ENCODE measurements around the gene OR9I1. TPM values are rescaled to one million over a fixed set of nuclear protein-coding genes. Genes with fewer than 3 reads are reported as not detected.

Gene OR9I1
- polyA plus RNA-seq, 1 of the 3 experiments (the other 2 are of a cell fraction), result not detected

DNA sequence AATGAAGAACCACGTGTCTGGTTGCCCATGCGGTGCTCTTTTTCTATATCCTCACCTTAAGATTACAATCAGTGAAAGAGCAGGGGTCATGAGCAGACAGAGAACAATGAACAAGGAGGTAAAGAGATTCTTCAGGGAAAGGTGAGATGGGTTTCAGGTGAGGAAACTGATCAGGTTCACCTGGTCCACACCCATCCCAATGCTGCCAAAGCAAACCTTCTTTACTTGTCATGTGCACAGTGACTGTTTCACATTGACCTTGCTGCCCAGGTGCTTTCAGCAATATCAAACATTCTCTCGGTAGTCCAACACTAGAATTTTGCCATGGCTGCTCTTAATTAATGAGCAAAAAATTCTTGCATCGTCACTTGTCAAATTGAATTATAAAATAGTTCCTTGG, 39.1 kb upstream of the OR9I1 start:
- Histone ChIP-seq H2AFZ (ENCODE audit: low read depth) (no peak overlapping the region), H3F3A (replicated peaks; ENCODE audit: insufficient read depth) (no peaks in the 10 kb centered on the region), H3K4me1 (ENCODE audit: control insufficient read depth in 1 of 2, insufficient read depth in 2 of 2, low read depth in 1 of 2, low read length in 1 of 2) (no peaks in the 10 kb centered on the region), H4K20me1 (ENCODE audit: insufficient read depth) (no peaks in the 10 kb centered on the region), H3K27ac (ENCODE audit: low read depth in 2 of 2, low read length in 1 of 2) (no peak overlapping the region), H3K9me2 (no peaks in the 10 kb centered on the region), H3K4me3 (ENCODE audit: low read depth in 2 of 2, low read length in 1 of 2) (no peak overlapping the region), H3K4me2 (no peak overlapping the region), H3K9ac (no peak overlapping the region), H3K27me3 (ENCODE audit: insufficient read depth) (peaks cover 9% of the 10 kb centered on the region), H3K79me2 (ENCODE audit: insufficient read depth) (no peaks in the 10 kb centered on the region), H3K36me3 (replicated peaks in 1 of 2; ENCODE audit: control insufficient read depth in 1 of 2, insufficient read depth in 2 of 2, low read length in 1 of 2) (no peaks in the 10 kb centered on the region), H3K9me3 (no peaks in the 10 kb centered on the region)
- WGBS (ENCODE audit: low lambda C conversion rate), result 3% methylated on average over 4 of the region's 4 CpGs
- CTCF ChIA-PET, result no interaction called here
- TF ChIP-seq NRF1 (IDR thresholded peaks at IDR 0.05; ENCODE audit: low read depth, low read length) (no peak), NFIC (IDR thresholded peaks at IDR 0.05; ENCODE audit: borderline replicate concordance) (no peak)
- DNase-seq, result no peak
- POLR2A ChIA-PET, result no interaction called here

DNA sequence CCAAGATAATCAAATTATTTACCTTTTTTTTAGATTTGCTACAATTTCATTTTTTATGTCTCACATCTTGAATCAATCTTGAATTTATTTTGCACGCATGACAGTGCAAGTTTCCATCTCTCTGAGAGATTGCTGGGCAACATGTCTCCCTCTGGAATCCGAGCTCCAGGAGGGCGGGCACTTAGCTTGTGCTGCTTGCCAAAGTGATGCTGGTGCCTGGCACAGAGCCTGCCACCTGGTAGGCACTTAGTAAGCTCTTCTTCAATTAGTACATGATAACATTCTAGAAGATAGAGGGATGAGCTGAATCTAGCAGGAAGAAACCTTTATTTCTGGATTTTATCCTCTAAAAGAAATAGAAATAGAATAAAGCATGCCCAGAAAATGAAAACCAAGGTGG, 27.5 kb upstream of the OR9I1 start:
- no peaks in the 10 kb centered on the region for H4K20me1 ChIP-seq (ENCODE audit: insufficient read depth)
- WGBS (ENCODE audit: low lambda C conversion rate), result 0% methylated on average over 3 of the region's 3 CpGs
- no peak overlapping the region for H3K4me2 ChIP-seq
- H3K9ac ChIP-seq, result no peak overlapping the region
- POLR2A ChIA-PET, result no interaction called here
- H3K36me3 ChIP-seq (replicated peaks in 1 of 2; ENCODE audit: control insufficient read depth in 1 of 2, insufficient read depth in 2 of 2, low read length in 1 of 2), result no peaks in the 10 kb centered on the region
- CTCF ChIA-PET, result interaction anchor here (0.7 to 1.2 kb wide), 2 partner anchors 26 to 35 kb away, joined by 3 read pairs; no protein-coding TSS in a partner anchor
- no peaks in the 10 kb centered on the region for H3K9me3 ChIP-seq
- no peak overlapping the region for H3K4me3 ChIP-seq (ENCODE audit: low read depth in 2 of 2, low read length in 1 of 2)
- H3K9me2 ChIP-seq, result no peaks in the 10 kb centered on the region
- H2AFZ ChIP-seq (ENCODE audit: low read depth), result no peak overlapping the region
- H3K27me3 ChIP-seq (ENCODE audit: insufficient read depth), result no peaks in the 10 kb centered on the region; the same call in 1 of the 2 replicates
- TF ChIP-seq ELF1 (IDR thresholded peaks at IDR 0.05), result no peak
- TF ChIP-seq, protein P1, sequence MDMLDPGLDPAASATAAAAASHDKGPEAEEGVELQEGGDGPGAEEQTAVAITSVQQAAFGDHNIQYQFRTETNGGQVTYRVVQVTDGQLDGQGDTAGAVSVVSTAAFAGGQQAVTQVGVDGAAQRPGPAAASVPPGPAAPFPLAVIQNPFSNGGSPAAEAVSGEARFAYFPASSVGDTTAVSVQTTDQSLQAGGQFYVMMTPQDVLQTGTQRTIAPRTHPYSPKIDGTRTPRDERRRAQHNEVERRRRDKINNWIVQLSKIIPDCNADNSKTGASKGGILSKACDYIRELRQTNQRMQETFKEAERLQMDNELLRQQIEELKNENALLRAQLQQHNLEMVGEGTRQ (IDR thresholded peaks at IDR 0.05; ENCODE audit: borderline replicate concordance, low read depth, low read length), result no peak
- no peak for TF ChIP-seq FOXJ3 (CRISPR knock-in tag; IDR thresholded peaks at IDR 0.05)
- DNase-seq, result no peak
- no peaks in the 10 kb centered on the region for H3K4me1 ChIP-seq (ENCODE audit: control insufficient read depth in 1 of 2, insufficient read depth in 2 of 2, low read depth in 1 of 2, low read length in 1 of 2)
- H3K27ac ChIP-seq (ENCODE audit: low read depth in 2 of 2, low read length in 1 of 2), result no peak overlapping the region
- no peaks in the 10 kb centered on the region for H3K79me2 ChIP-seq (ENCODE audit: insufficient read depth)
- H3F3A ChIP-seq (replicated peaks; ENCODE audit: insufficient read depth), result no peaks in the 10 kb centered on the region

DNA sequence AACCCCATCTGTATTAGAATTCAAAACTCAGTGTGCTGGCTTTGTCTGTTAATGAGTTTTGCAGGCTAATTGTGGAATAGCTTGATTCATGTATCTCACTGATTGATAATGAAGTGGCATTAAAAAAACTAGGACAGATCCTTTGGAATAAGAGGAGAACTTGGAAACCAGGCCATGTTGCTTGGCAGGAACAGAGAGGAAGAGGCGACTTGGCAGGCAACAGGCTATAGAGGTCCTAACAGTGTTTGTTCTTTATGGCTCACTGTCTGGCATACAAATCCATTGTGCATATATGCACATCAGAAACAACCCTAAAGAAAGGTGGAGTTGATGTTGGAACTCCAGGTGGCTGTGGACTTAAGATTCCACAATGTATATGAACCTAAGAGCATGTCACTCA, 17.4 kb upstream of the OR9I1 start:
- Histone ChIP-seq H3K4me1 (ENCODE audit: control insufficient read depth in 1 of 2, insufficient read depth in 2 of 2, low read depth in 1 of 2, low read length in 1 of 2) (no peaks in the 10 kb centered on the region), H3F3A (replicated peaks; ENCODE audit: insufficient read depth) (no peaks in the 10 kb centered on the region), H3K9ac (no peak overlapping the region), H3K4me2 (no peak overlapping the region), H4K20me1 (ENCODE audit: insufficient read depth) (no peaks in the 10 kb centered on the region), H3K36me3 (replicated peaks in 1 of 2; ENCODE audit: control insufficient read depth in 1 of 2, insufficient read depth in 2 of 2, low read length in 1 of 2) (no peaks in the 10 kb centered on the region), H3K27me3 (ENCODE audit: insufficient read depth) (no peaks in the 10 kb centered on the region), H3K9me2 (no peaks in the 10 kb centered on the region), H3K9me3 (no peaks in the 10 kb centered on the region), H3K4me3 (ENCODE audit: low read depth in 2 of 2, low read length in 1 of 2) (no peak overlapping the region), H2AFZ (ENCODE audit: low read depth) (no peak overlapping the region), H3K27ac (ENCODE audit: low read depth in 2 of 2, low read length in 1 of 2) (no peak overlapping the region), H3K79me2 (ENCODE audit: insufficient read depth) (no peaks in the 10 kb centered on the region)
- no peak for DNase-seq
- ChIA-PET CTCF (no interaction called here), POLR2A (no interaction called here)
- WGBS (ENCODE audit: low lambda C conversion rate), result 0% methylated on average over 1 of the region's 1 CpG
- TF ChIP-seq TEAD4 (IDR thresholded peaks at IDR 0.05; ENCODE audit: borderline replicate concordance, insufficient read depth), result no peak
- TF ChIP-seq NFIC (IDR thresholded peaks at IDR 0.05; ENCODE audit: borderline replicate concordance), result no peak
- no peak for TF ChIP-seq MXI1 (IDR thresholded peaks at IDR 0.05; ENCODE audit: low read depth, low read length)
- TF ChIP-seq ZBTB33 (IDR thresholded peaks at IDR 0.05; ENCODE audit: borderline replicate concordance, low read depth), result no peak
- TF ChIP-seq RCOR1 (IDR thresholded peaks at IDR 0.05; ENCODE audit: low read length), result no peak
- TF ChIP-seq, protein P2, sequence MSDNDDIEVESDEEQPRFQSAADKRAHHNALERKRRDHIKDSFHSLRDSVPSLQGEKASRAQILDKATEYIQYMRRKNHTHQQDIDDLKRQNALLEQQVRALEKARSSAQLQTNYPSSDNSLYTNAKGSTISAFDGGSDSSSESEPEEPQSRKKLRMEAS (IDR thresholded peaks at IDR 0.05; ENCODE audit: low read depth), result no peak
- TF ChIP-seq, protein P3, sequence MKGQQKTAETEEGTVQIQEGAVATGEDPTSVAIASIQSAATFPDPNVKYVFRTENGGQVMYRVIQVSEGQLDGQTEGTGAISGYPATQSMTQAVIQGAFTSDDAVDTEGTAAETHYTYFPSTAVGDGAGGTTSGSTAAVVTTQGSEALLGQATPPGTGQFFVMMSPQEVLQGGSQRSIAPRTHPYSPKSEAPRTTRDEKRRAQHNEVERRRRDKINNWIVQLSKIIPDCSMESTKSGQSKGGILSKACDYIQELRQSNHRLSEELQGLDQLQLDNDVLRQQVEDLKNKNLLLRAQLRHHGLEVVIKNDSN (IDR thresholded peaks at IDR 0.05; ENCODE audit: borderline replicate concordance, low read depth), result no peak
- no peak for TF ChIP-seq RFX5 (IDR thresholded peaks at IDR 0.05; ENCODE audit: low read length)
- TF ChIP-seq FOXM1 (IDR thresholded peaks at IDR 0.05; ENCODE audit: low read depth), result no peak
- no peak for TF ChIP-seq FOXJ3 (CRISPR knock-in tag; IDR thresholded peaks at IDR 0.05)
- TF ChIP-seq, protein P4, sequence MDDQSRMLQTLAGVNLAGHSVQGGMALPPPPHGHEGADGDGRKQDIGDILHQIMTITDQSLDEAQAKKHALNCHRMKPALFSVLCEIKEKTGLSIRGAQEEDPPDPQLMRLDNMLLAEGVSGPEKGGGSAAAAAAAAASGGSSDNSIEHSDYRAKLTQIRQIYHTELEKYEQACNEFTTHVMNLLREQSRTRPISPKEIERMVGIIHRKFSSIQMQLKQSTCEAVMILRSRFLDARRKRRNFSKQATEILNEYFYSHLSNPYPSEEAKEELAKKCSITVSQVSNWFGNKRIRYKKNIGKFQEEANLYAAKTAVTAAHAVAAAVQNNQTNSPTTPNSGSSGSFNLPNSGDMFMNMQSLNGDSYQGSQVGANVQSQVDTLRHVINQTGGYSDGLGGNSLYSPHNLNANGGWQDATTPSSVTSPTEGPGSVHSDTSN (IDR thresholded peaks at IDR 0.05), result no peak
- TF ChIP-seq IRF3 (IDR thresholded peaks at IDR 0.05; ENCODE audit: low read depth, low read length), result no peak
- no peak for TF ChIP-seq MEF2A (IDR thresholded peaks at IDR 0.05; ENCODE audit: borderline replicate concordance, low read depth)
